Skin of body (tissue), 2 donors: Measurements from ENCODE around the gene GNB1L. TPM values are rescaled to one million over a fixed set of nuclear protein-coding genes. Genes with fewer than 3 reads are reported as not detected.

Experiments used
- DNase-seq: peaks from one replicate; lab custom pipeline; 2025; lab: John Stamatoyannopoulos, UW
- total RNA-seq: library from RNA; depleted of rRNA; stranded (reverse); fragments of >200 nt; gene quantifications from one replicate; pipeline ENCODE4 v1.2.3, GENCODE V29; 2014

GNB1L gene
- total RNA-seq, 1 donor from 2014 or later: 2.1 TPM

DNA sequence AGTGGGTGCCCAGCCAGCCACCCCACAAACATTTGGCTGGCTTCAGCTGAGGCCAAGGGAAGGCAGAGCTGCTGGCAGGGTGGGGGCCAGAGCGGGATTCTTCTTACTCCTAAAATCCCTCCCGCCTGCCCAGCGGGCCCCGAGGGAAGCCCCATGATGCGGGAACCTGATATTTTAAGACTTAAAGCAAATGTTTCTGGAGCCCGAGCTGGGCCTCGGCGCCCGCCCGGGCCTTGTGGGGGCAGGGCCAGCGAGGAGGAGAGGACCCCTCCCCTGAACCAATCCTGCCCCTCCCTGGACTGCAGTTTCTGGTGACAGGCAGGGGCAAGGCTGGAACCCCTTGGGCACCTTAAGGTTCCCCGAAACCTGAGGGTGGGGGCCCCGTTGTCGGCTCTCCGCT, 114.1 kb downstream of the GNB1L start:
- DNase-seq: no peak

DNA sequence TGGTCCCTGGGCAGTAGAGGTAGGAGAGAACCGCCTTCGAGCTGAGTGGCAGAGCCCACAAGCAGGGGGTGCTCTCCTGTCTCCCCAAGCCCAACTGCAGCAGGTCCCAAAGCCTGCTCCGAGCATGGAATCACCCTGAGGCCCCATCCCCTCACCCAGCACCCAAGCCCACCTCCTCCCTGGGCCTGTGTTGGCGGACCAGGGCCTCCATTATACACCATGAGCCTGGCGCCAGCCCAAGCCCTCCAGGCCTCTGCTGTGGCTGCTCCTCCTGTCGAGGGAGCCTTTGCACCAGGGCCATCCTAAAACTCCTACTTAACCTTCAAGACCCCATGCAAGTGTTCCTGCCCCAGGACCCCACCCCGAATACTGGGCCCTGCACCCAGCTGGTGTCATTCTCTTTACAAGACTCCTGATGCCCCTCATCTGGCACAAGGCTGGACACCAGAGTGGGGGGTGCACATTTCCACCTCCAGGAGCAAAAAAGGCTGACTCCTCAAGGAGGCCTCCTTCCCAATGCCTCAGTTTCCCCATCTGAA, 114.7 kb downstream of the GNB1L start:
- no peak for DNase-seq

DNA sequence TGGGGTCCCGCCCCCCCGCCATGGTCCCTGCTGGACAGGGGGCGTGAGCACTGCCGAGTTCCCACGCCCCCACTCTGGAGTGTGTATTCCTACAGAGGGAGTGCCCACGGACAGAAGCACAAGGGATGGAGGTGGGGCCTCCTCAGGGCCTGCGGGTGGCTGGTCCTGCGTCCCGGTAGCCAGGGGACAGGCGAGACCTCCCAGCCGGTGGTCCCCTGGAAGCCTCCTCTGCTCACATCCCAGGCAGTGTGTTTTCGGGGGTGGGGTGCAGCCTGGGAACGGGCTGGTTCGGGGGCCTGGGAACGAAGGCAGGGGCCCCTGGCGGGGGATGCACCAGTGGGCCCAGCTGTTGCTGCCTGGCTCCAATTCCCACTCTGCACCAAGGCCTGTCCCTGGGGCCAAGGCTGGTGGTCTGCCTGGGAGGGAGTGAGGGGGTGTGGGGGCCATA, 115.2 kb downstream of the GNB1L start:
- no peak for DNase-seq

DNA sequence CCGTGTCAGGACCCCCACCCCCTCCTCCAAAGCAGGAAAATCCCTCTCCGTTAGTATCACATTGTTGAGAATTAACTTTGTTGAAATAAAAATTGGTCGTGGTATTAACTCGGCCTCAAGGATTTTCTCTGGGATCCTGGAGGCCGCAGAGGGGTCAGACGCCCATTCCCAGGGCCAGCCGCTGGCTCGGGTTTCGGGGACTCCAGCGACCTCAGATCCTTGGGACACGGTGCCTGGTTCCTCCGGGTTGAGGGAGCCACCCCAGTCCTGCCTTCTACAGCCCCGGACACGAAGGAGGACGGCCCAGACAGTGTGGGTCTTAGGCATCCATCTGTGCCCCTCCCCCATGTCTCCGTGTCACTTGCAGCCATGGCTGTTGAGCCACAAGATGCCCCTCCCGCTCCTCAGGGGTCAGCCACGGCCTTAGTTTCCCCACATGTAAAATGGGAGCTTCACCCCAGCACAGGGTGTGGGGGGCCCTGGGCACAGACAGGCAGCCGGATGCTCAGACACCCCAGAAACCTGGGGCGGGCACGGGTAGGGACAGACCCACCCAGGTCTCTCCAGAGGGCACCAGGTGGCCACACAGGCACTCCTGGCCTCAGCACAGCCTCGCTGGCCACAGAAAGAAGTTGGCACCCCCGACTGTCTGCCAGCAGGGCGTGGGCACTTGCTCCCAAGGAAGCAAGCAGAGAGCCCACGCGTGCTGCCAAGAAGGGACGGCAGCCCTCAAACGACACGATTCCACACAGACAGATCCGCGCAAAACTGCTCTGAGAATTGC, 115.8 kb downstream of the GNB1L start:
- DNase-seq: no peak

DNA sequence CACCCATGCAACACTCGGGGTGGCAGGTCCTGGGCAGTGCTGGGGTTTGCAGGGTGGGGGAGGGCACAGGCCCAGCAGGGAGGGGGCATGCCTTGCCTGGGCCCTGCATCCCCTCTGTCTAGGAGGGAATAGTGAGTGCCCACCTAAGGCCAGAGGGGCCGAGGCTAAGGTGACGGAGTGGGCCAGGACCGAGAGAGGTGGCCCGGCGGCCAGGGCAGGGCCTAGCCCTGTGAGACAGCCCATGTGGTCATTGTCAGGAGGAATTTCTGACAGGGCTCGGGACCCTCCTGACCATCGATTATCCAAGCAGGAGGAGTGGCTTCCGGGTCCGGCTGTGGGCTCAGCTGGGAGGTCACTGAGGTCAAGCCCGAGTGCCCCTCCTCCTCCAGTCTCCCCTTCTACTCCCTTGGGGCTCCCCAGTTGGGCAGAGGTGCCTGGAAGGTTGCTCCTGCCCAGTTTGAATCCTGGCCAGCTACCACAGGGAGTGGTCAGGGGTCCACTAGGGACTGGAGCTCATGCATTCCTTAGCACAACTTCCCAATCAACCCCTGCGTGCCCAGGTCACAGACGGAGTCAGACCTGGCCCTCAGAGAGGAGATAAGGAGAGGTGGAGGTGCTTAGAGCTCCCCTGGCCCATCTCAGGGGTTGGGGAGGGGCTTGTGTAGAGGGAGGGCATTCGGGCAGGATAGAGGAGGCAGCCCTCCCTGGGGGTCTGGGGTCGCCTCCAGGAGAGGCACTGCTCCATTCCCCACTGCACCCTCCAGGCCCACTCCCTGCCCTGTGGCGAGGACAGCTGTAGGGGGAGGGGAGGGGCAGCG, 116.6 kb downstream of the GNB1L start:
- no peak for DNase-seq

DNA sequence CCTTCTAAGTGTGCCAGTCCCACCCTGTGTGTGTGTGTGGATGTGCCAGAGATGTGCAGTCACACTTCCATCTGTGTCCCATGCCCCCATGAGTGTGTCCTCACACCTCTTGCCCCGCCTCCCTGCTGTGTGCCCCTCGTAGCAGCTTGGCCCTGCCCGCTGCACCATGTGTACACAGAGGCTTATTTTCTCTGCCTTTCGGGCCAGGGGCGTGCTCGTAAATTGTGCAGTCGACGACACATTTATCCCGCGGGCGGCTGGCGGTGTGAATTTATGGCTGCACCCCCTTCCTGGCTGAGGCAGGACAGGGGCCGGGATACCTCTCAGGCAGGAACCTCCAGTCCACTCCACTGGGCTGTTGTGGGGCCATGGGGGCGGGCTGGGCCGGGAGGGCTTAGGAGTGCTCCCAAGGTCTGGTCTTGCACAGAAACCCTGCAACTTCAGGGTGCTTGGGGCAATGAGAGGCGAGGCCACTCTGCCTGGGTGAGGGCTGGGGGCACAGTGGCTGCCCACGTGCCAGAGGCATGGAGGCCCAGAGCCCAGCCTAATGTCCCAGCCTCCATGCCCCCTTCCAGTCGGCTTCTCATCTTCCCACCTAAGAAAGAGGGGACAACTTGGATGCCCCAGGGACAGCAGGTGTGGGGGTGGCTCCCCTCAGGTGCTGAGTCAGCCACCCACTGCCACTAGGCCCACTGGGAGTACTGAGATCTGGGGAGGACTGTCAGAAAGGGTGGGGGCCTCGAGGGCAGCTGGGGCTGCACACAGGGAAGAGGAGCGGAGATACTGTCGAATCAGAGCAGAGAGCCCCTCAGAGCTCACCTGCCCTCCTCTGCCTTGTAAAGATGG, 118.8 kb downstream of the GNB1L start:
- DNase-seq: no peak

DNA sequence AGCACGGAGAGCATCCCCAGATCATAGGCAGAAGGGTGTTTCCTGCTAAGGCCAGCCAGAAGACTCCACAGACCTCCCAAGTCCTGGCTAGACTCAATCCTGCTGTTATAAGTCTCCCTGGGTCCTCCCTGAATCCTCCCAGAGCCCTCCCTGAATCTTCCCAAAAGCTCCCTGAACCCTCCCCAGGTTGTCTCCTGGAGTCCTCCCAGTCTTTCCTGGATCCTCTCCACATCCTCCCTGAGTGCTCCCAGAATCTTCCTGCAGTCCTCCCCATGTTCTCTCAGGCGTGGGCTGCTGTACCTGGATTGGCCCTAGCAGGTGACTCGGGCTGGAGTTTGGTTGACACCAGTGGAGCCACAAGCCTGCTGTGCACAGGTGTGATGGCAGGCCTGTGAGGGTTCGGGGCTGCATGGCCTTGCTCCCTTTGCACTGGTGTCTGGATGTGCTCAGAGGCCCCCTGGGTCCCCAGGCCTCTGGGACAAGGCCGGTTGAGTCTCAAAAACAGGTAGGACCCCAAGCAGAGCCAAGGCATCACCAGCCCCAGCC, 119.8 kb downstream of the GNB1L start:
- DNase-seq: no peak

DNA sequence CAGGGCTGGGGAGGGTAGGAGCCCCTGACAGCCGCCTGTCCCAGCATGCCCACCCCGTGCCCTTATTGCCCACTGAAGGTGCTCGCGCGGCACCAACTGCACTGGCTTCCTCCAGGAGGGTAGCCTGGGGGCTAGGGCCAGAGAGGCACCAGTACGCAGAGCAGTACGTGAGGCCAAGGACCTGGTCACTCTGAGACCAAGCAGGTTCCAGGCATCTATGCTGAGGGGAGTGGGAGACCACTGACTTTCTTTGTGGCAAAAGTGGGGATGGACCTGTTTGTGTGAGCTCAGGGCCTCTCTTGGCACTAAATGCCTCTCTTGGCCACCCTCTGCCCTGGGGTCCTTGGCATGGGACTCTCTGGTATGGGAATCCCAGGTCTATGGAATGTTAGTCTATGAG, 120.5 kb downstream of the GNB1L start:
- no peak for DNase-seq

DNA sequence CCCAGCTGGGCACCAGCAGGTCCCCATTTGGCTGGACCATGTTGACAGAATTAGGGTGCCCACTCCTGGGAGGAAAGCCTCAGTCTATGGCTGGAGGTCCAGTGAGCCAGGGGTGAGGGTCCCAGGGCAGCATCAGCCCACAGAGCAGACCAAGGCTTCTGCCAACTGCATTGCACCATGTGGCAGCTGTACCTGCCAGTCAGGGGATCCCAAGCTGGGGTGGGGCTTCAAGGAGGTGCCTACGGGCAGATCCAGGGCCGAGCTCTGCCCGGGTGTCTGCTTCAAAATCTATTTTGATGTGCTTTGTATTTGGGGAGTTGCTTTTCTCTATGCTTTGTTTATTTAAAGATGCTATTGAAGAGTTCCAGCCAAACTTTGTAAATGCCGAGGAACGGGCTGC, 120.9 kb downstream of the GNB1L start:
- no peak for DNase-seq

Other genes with a start within 250 kb of the GNB1L start
- gene SEPTIN5, start 140.4 kb downstream of the GNB1L start, total RNA-seq: 33.7 TPM
- gene GP1BB, start 131.3 kb downstream of the GNB1L start, total RNA-seq: 2.0 TPM
- gene TBX1, start 94.1 kb downstream of the GNB1L start, total RNA-seq: 4.8 TPM
- 14.7 TPM for gene RTL10, start within 50 bp of the GNB1L start, total RNA-seq
- 55.2 TPM for gene COMT, start 86.9 kb upstream of the GNB1L start, total RNA-seq
- gene TXNRD2, start 86.9 kb upstream of the GNB1L start, total RNA-seq: 12.2 TPM
- 15.1 TPM for gene ARVCF, start 161.9 kb upstream of the GNB1L start, total RNA-seq
- gene TANGO2, start 166.2 kb upstream of the GNB1L start, total RNA-seq: 15.5 TPM
- 25.7 TPM for gene DGCR8, start 225.4 kb upstream of the GNB1L start, total RNA-seq